Glomerular endothelial cell (primary cell): ENCODE results near the gene VPS50. TPM values are rescaled to one million over a fixed set of nuclear protein-coding genes. Genes with fewer than 3 reads are reported as not detected.

ENCODE experiments used
- DNase-seq: peaks from one replicate; pipeline ENCODE4 v3.0.0-alpha.2; 2011; ENCODE audit warnings: low read depth, low spot score; ENCODE audit errors: extremely low read depth
- total RNA-seq: library from RNA; depleted of rRNA; stranded (reverse); fragments of >200 nt; gene quantifications from 2 replicates; pipeline ENCODE4 v1.2.3, GENCODE V29; 2015

VPS50 gene
- total RNA-seq, 1 donor from 2014 or later, result 15.5 TPM

GRCh38 chr7:93392984-93393383 lies 160.8 kb downstream of the VPS50 start:
- DNase-seq, result no peak

DNA sequence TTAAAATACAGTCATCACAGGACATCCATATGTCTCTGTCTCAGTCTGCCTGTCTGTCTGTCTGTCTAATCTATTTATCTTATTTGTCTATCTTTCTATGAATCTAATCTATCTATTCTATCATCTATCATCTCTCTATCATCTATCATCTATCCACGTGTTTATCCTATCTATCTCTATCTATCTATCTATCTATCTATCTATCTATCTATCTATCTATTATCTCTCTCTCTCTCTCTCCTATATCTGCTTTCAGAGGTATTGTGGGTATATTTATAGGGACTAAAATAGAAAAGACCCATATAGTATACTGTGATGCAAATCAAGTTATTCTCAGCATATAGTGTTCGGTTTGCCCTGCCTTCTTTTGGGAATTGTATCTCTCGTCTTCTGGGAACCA lies 167.5 kb downstream of the VPS50 start:
- no peak for DNase-seq

DNA sequence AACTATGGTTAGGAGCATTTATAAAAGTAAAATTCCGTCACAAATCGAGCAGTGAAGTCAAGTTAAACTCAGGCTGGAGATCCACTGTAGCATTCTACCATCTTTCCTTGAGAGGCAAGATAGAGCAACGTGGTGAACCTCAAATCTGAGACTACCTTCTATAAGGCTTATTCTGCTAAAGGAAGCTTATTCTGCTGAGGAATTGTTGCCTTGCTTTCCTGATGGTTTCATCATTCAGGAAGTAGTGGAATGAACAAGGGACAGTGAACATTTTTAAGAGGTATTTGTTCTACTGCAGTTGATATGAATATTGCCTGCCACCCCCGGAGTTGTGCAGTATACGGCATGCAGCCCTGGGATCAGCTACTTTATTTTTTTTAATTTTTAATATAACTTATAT lies 170.8 kb downstream of the VPS50 start:
- no peak for DNase-seq

GRCh38 chr7:93407239-93407638 lies 175.1 kb downstream of the VPS50 start:
- no peak for DNase-seq

DNA sequence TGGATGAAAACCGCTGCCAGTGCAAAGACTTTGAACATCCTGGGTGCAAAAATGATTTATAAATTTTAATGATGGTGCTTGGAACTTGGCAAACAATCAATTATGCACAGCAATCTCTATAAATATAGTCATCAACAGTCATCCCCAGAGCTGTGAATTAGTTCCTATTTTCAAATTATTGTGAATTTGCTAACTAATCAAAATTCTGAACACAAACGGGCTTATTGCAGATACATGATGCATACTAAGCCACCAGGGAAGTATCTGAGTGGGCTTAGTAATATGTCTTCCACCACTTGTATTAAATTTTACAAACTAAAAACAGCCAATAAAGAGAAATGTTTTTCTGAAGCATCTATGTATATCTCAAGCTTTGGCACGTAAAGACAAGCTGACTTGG lies 177.2 kb downstream of the VPS50 start:
- DNase-seq, result no peak

Other genes starting within 250 kb of the VPS50 start
- gene SAMD9, start 114.4 kb upstream of the VPS50 start, total RNA-seq, result 8.4 and 16.5 TPM in 2 replicates
- gene SAMD9L, start 84.0 kb upstream of the VPS50 start, total RNA-seq, result 22.6 and 43.6 TPM in 2 replicates
- not detected in 2 replicates for gene HEPACAM2, start 5.9 kb upstream of the VPS50 start, total RNA-seq